ENCODE results near the gene NFIB. TPM values are rescaled to one million over a fixed set of nuclear protein-coding genes. Genes with fewer than 3 reads are reported as not detected.

NFIB gene
- total RNA-seq, 4 donors from 2014 or later = 61.0 to 68.3 (median 65.4) TPM

DNA sequence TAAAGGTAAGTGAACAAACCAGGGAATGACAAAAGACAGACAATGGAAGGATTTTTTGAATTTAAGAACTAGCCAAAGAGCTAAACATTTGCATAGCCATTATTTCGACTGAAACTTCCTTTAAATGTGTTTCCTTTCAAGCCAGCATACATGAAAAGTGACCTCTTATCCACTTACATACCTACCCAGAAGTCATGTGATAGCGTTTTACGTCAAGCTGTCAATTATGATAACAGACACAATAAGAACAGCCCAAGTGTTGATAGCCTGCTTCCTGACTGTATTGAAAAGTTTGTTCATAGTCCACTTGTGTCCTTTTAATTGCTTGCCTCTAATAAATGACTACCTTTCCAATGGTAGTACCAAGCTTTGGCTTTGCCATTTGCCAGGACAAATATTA lies 206.0 kb downstream of the NFIB start:
- Histone ChIP-seq H3K27me3 (no peaks in the 10 kb centered on the region), H3K9me3 (no peaks in the 10 kb centered on the region), H3K4me1 (peaks cover 0 to 2% (median 0%) of the 10 kb centered on the region in 3 donors), H3K36me3 (peaks cover 0 to 24% of the 10 kb centered on the region in 2 donors), H3K27ac (no peak overlapping the region), H3K4me3 (no peak overlapping the region)
- no peak for ATAC-seq
- 70 to 77% methylated on average over 3 of the region's 3 CpGs for WGBS, 2 donors (ENCODE audit: low coverage in 1 of 2)
- no peak for TF ChIP-seq POLR2AphosphoS5 (IDR thresholded peaks at IDR 0.05)
- TF ChIP-seq EP300 (IDR thresholded peaks at IDR 0.05) = no peak
- no peak for TF ChIP-seq POLR2A (IDR thresholded peaks at IDR 0.05)
- TF ChIP-seq, protein P1, sequence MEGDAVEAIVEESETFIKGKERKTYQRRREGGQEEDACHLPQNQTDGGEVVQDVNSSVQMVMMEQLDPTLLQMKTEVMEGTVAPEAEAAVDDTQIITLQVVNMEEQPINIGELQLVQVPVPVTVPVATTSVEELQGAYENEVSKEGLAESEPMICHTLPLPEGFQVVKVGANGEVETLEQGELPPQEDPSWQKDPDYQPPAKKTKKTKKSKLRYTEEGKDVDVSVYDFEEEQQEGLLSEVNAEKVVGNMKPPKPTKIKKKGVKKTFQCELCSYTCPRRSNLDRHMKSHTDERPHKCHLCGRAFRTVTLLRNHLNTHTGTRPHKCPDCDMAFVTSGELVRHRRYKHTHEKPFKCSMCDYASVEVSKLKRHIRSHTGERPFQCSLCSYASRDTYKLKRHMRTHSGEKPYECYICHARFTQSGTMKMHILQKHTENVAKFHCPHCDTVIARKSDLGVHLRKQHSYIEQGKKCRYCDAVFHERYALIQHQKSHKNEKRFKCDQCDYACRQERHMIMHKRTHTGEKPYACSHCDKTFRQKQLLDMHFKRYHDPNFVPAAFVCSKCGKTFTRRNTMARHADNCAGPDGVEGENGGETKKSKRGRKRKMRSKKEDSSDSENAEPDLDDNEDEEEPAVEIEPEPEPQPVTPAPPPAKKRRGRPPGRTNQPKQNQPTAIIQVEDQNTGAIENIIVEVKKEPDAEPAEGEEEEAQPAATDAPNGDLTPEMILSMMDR (IDR thresholded peaks at IDR 0.05) = no peak

DNA sequence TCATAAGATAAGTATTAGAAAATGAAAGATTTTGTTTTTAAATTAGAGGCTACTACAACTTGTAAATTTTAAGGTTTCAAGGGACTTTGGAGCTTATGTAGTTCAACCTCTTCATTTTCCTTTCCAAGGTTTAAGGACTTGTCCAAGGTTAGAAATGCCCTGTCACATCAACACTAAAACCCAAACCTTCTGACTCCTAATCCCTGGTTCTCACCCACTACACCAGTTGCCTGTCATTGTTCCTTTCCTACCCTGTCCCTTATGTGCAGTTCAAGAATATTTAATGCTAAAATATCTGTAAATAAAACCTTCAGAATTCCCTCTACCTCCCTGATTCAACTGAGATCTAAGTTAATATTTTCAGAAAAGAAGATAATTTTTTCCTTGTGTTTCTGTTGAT lies 206.4 kb downstream of the NFIB start:
- no peak overlapping the region for H3K27ac ChIP-seq
- ATAC-seq = no peak
- TF ChIP-seq POLR2A (IDR thresholded peaks at IDR 0.05) = no peak
- TF ChIP-seq, protein P1 (IDR thresholded peaks at IDR 0.05) = no peak
- no peaks in the 10 kb centered on the region for H3K27me3 ChIP-seq
- H3K36me3 ChIP-seq = peaks cover 0 to 19% of the 10 kb centered on the region in 2 donors
- peaks cover 0 to 7% (median 0%) of the 10 kb centered on the region in 3 donors for H3K4me1 ChIP-seq
- no peaks in the 10 kb centered on the region for H3K9me3 ChIP-seq
- no peak overlapping the region for H3K4me3 ChIP-seq

DNA sequence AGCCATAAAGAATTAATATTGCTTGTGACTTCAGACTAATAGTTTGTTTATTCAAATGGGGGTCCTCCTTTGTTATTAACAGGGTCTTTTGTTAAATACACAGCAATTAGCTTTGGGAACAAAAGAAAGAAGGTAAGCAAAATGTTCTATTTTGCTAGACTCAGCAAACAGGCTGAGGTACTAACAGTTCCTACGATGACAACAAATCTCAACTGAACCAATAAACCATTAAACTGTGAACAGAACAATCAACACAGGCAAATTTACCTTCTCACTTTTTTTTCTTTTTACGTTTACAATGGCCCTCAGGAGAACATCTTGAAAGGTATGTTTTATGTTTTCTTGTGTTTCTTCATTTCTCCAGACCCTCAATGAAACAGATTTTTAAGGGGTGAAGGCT lies 207.2 kb downstream of the NFIB start:
- Histone ChIP-seq H3K36me3 (peaks cover 0 to 11% of the 10 kb centered on the region in 2 donors), H3K27me3 (no peaks in the 10 kb centered on the region), H3K9me3 (no peaks in the 10 kb centered on the region), H3K4me1 (peaks cover 0 to 12% (median 0%) of the 10 kb centered on the region in 3 donors), H3K27ac (no peak overlapping the region), H3K4me3 (no peak overlapping the region)
- WGBS, 2 donors (ENCODE audit: low coverage in 1 of 2) = 83 to 86% methylated on average over 2 of the region's 2 CpGs
- TF ChIP-seq POLR2AphosphoS5 (IDR thresholded peaks at IDR 0.05) = no peak
- TF ChIP-seq, protein P1 (IDR thresholded peaks at IDR 0.05) = no peak
- TF ChIP-seq EP300 (IDR thresholded peaks at IDR 0.05) = no peak
- no peak for TF ChIP-seq POLR2A (IDR thresholded peaks at IDR 0.05)
- ATAC-seq = no peak

DNA sequence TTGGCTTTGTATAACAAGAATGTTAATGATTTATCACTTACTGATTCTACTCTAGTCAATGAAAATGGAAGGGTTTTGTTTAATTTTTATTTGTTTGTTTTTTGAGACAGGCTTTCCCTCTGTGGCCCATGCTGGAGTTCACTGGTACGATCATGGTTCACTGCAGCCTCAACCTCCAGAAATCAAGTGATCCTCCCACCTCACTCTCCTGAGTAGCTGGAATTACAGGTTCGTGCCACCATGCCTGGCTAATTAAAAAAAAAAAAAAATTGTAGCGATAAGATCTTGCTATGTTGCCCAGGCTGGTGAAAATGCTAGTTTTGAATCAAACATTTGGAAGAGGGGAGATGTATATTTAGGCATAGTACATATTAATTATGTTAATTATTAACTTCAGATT lies 209.4 kb downstream of the NFIB start:
- TF ChIP-seq EP300 (IDR thresholded peaks at IDR 0.05) (no peak), POLR2AphosphoS5 (IDR thresholded peaks at IDR 0.05) (no peak), POLR2A (IDR thresholded peaks at IDR 0.05) (no peak)
- TF ChIP-seq, protein P1 (IDR thresholded peaks at IDR 0.05) = no peak
- 90 to 94% methylated on average over 2 to 3 of the region's 3 CpGs for WGBS, 2 donors (ENCODE audit: low coverage in 1 of 2)

DNA sequence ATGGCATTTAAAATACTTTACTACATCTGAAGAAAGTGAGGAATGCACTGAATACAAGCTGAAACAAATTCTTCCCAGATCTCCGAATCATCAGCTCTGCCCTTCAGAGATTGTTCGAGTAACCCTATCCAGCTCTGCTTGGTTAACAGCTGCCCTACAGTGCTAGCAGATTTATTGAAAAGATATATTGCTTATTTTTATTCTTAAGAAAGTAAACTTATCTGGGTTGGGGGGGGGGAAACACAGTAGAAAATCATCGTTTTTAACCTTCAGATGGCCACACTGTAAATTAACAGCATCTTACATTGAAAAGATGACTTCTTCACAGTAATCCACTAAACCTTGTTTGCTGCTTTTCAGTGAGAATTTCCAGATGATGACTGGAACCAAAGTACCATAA lies 210.8 kb downstream of the NFIB start:
- TF ChIP-seq EP300 (IDR thresholded peaks at IDR 0.05) = no peak
- no peak for TF ChIP-seq POLR2A (IDR thresholded peaks at IDR 0.05)
- TF ChIP-seq, protein P1 (IDR thresholded peaks at IDR 0.05) = no peak
- TF ChIP-seq POLR2AphosphoS5 (IDR thresholded peaks at IDR 0.05) = no peak
- H3K9me3 ChIP-seq = no peaks in the 10 kb centered on the region
- peak overlapping the region in 3 of 4 donors; percentile 0 to 43 (median 7) for H3K27ac ChIP-seq
- H3K4me3 ChIP-seq = peak overlapping the region in 1 of 2 donors; percentile 16
- H3K4me1 ChIP-seq = peaks cover 0 to 29% (median 9%) of the 10 kb centered on the region in 3 donors
- H3K36me3 ChIP-seq = no peaks in the 10 kb centered on the region
- H3K27me3 ChIP-seq = no peaks in the 10 kb centered on the region
- WGBS, 2 donors (ENCODE audit: low coverage in 1 of 2) = 16 to 20% methylated on average over 3 of the region's 3 CpGs
- ATAC-seq = no peak

More for the DNA sequence above, 209.4 kb downstream of the NFIB start:
- H3K27ac ChIP-seq = no peak overlapping the region
- no peak overlapping the region for H3K4me3 ChIP-seq
- H3K27me3 ChIP-seq = no peaks in the 10 kb centered on the region
- H3K4me1 ChIP-seq = peaks cover 0 to 15% (median 0%) of the 10 kb centered on the region in 3 donors
- no peak for ATAC-seq
- no peaks in the 10 kb centered on the region for H3K9me3 ChIP-seq
- peaks cover 0 to 5% of the 10 kb centered on the region in 2 donors for H3K36me3 ChIP-seq

Data from gastroesophageal sphincter (tissue), 4 donors.